ENCODE results near the gene SRCAP. TPM values are rescaled to one million over a fixed set of nuclear protein-coding genes. Genes with fewer than 3 reads are reported as not detected.

SRCAP gene
- total RNA-seq, 5 donors from 2014 or later (not counting 1 experiment from before 2014, with no cell fraction given) = 82.8 to 124 (median 114) TPM

- Mint-ChIP-seq H3K36me3 (peaks cover 26% of the 10 kb centered on the region), H3K27me3 (no peaks in the 10 kb centered on the region), H3K4me1 (peaks cover 19 to 27% (median 24%) of the 10 kb centered on the region in 3 donors), H3K4me3 (peak within 1 kb of the TSS; percentile 90 to 92 (median 91)), H3K9me3 (no peaks in the 10 kb centered on the region), H3K27ac (peak within 1 kb of the TSS; percentile 83 to 87)
- peak; percentile 97 to 98 (median 98) for ATAC-seq (replicated peaks in 1 of 4)
- ChIA-PET POLR2A (interaction anchor here (0.6 to 1.0 kb wide), 4 partner anchors 11 to 288 kb away, joined by 3 to 6 read pairs (median 4); no protein-coding TSS in a partner anchor), CTCF (interaction anchor here in 1 of 2 donors (1.0 kb wide), 3 partner anchors 12 to 318 kb away, joined by 3 to 5 read pairs (median 3); partner anchors contain the start of gene DCTPP1)
- peaks cover 8 to 29% of the 10 kb centered on the region in 2 donors for H3K36me3 ChIP-seq (ENCODE audit: control insufficient read depth in 2 of 2, extremely low read depth in 1 of 2, insufficient read depth in 1 of 2, low read length in 1 of 2)
- peak; percentile 88 to 98 (median 93) for DNase-seq
- WGBS (ENCODE audit: insufficient coverage) = 3% methylated on average over 55 of the region's 60 CpGs
- no peaks in the 10 kb centered on the region for H3K27me3 ChIP-seq (replicated peaks in 1 of 2; ENCODE audit: control insufficient read depth in 2 of 2, extremely low read depth in 1 of 2, insufficient read depth in 2 of 2, low read length in 1 of 2)
- peak within 1 kb of the TSS; percentile 74 for H3K4me3 ChIP-seq (ENCODE audit: control insufficient read depth in 1 of 2, extremely low read depth in 1 of 2, low read length in 1 of 2)
- no peaks in the 10 kb centered on the region for H3K9me3 ChIP-seq
- H3K4me1 ChIP-seq (ENCODE audit: control insufficient read depth in 1 of 2, extremely low read depth in 1 of 2, insufficient read depth in 2 of 2, low read length in 2 of 2) = peaks cover 0 to 18% of the 10 kb centered on the region in 2 experiments
- peak within 1 kb of the TSS; percentile 79 for H3K27ac ChIP-seq (ENCODE audit: low read length)
Observed at GRCh38 chr16:30747799-30748633, 49.0 kb downstream of the SRCAP start, which contains the start of gene PHKG2. Gene PHKG2 (plus strand): TSS chr16:30748425. CDS start chr16:30748821, 396 bp downstream.

DNA sequence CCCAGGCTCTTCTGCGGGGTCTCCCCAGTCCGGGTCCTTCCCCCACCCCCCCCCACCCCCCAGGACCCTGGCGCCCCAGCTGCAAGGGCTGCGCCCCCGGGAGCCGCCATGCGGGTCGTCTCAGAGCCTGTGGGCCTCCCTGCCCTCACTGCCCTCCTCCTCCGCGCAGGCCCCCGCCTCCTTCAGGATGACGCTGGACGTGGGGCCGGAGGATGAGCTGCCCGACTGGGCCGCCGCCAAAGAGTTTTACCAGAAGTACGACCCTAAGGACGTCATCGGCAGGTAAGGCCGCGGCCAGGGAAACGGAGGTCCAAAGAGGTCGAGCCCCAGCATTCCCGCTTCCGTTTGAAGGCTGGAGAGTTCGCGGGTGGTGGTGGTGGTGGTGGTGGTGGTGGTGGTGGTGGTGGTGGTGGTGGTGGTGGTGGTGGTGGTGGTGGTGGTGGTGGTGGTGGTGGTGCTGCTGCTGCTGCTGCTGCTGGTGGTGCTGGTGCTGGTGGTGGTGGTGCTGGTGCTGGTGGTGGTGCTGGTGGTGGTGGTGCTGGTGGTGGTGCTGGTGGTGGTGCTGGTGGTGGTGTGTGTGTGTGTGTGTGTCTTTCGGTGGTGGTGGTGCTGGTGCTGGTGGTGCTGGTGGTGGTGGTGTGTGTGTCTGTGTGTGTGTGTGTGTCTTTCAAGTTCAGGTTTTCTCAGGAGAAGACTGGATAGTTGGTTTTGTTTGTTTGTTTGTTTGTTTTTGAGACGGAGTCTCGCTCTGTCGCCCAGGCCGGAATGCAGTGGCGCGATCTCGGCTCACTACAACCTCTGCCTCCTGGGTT is 49.9 kb downstream of the SRCAP start:
- Mint-ChIP-seq H3K4me1 (peaks cover 19 to 27% (median 24%) of the 10 kb centered on the region in 3 donors), H3K27ac (peak overlapping the region; percentile 71 to 79), H3K36me3 (peaks cover 28% of the 10 kb centered on the region), H3K9me3 (no peaks in the 10 kb centered on the region), H3K4me3 (peak overlapping the region; percentile 90 to 92 (median 91)), H3K27me3 (no peaks in the 10 kb centered on the region)
- Histone ChIP-seq H3K36me3 (ENCODE audit: control insufficient read depth in 2 of 2, extremely low read depth in 1 of 2, insufficient read depth in 1 of 2, low read length in 1 of 2) (peaks cover 4 to 34% of the 10 kb centered on the region in 2 donors), H3K27me3 (replicated peaks in 1 of 2; ENCODE audit: control insufficient read depth in 2 of 2, extremely low read depth in 1 of 2, insufficient read depth in 2 of 2, low read length in 1 of 2) (no peaks in the 10 kb centered on the region), H3K27ac (ENCODE audit: low read length) (no peak overlapping the region), H3K9me3 (no peaks in the 10 kb centered on the region), H3K4me3 (ENCODE audit: control insufficient read depth in 1 of 2, extremely low read depth in 1 of 2, low read length in 1 of 2) (peak overlapping the region; percentile 44 to 74), H3K4me1 (ENCODE audit: control insufficient read depth in 1 of 2, extremely low read depth in 1 of 2, insufficient read depth in 2 of 2, low read length in 2 of 2) (peaks cover 0 to 18% of the 10 kb centered on the region in 2 experiments)
- POLR2A ChIA-PET = interaction anchor here (0.6 to 1.0 kb wide), 3 partner anchors 12 to 288 kb away, joined by 3 to 6 read pairs (median 4); no protein-coding TSS in a partner anchor
- CTCF ChIA-PET = interaction anchor here in 1 of 2 donors (1.0 kb wide), 2 partner anchors 11 to 96 kb away, joined by 3 to 5 read pairs; no protein-coding TSS in a partner anchor
- DNase-seq (peak in 8 of 35 experiments; percentile 8 to 39 (median 20)), ATAC-seq (replicated peaks in 1 of 4) (peak; percentile 4 to 8 (median 5))
- 11% methylated on average over 22 of the region's 36 CpGs for WGBS (ENCODE audit: insufficient coverage)

GRCh38 chr16:30750201-30750600 is 51.2 kb downstream of the SRCAP start:
- Histone ChIP-seq H3K9me3 (no peaks in the 10 kb centered on the region), H3K27me3 (replicated peaks in 1 of 2; ENCODE audit: control insufficient read depth in 2 of 2, extremely low read depth in 1 of 2, insufficient read depth in 2 of 2, low read length in 1 of 2) (no peaks in the 10 kb centered on the region), H3K4me3 (ENCODE audit: control insufficient read depth in 1 of 2, extremely low read depth in 1 of 2, low read length in 1 of 2) (no peak overlapping the region), H3K4me1 (ENCODE audit: control insufficient read depth in 1 of 2, extremely low read depth in 1 of 2, insufficient read depth in 2 of 2, low read length in 2 of 2) (peaks cover 0 to 18% of the 10 kb centered on the region in 2 experiments), H3K36me3 (ENCODE audit: control insufficient read depth in 2 of 2, extremely low read depth in 1 of 2, insufficient read depth in 1 of 2, low read length in 1 of 2) (peaks cover 3 to 42% of the 10 kb centered on the region in 2 donors), H3K27ac (ENCODE audit: low read length) (no peak overlapping the region)
- H3K4me3 Mint-ChIP-seq = peak overlapping the region in 2 of 3 donors; percentile 75 to 82
- CTCF ChIA-PET = interaction anchor here in 1 of 2 donors (0.6 kb wide), 1 partner anchor 173 kb away, joined by 3 read pairs; the partner anchor contains the start of gene FBXL19
- H3K27ac Mint-ChIP-seq = peak overlapping the region in 1 of 2 donors; percentile 39
- H3K36me3 Mint-ChIP-seq = peaks cover 29% of the 10 kb centered on the region
- ATAC-seq (replicated peaks in 1 of 4) (no peak), DNase-seq (no peak)
- POLR2A ChIA-PET = no interaction called here
- H3K9me3 Mint-ChIP-seq = no peaks in the 10 kb centered on the region
- 100% methylated on average over 4 of the region's 4 CpGs for WGBS (ENCODE audit: insufficient coverage)
- no peaks in the 10 kb centered on the region for H3K27me3 Mint-ChIP-seq
- H3K4me1 Mint-ChIP-seq = peaks cover 19 to 24% (median 23%) of the 10 kb centered on the region in 3 donors

- no peak for DNase-seq
- Histone ChIP-seq H3K9me3 (no peaks in the 10 kb centered on the region), H3K4me1 (ENCODE audit: control insufficient read depth in 1 of 2, extremely low read depth in 1 of 2, insufficient read depth in 2 of 2, low read length in 2 of 2) (peaks cover 0 to 18% of the 10 kb centered on the region in 2 experiments), H3K27ac (ENCODE audit: low read length) (no peak overlapping the region), H3K4me3 (ENCODE audit: control insufficient read depth in 1 of 2, extremely low read depth in 1 of 2, low read length in 1 of 2) (no peak overlapping the region), H3K36me3 (ENCODE audit: control insufficient read depth in 2 of 2, extremely low read depth in 1 of 2, insufficient read depth in 1 of 2, low read length in 1 of 2) (peaks cover 5 to 45% of the 10 kb centered on the region in 2 donors), H3K27me3 (replicated peaks in 1 of 2; ENCODE audit: control insufficient read depth in 2 of 2, extremely low read depth in 1 of 2, insufficient read depth in 2 of 2, low read length in 1 of 2) (no peaks in the 10 kb centered on the region)
- Mint-ChIP-seq H3K27ac (no peak overlapping the region), H3K4me3 (peak overlapping the region in 1 of 3 donors; percentile 13), H3K9me3 (no peaks in the 10 kb centered on the region), H3K4me1 (peaks cover 19 to 24% (median 22%) of the 10 kb centered on the region in 3 donors), H3K36me3 (peaks cover 34% of the 10 kb centered on the region), H3K27me3 (no peaks in the 10 kb centered on the region)
- ChIA-PET CTCF (no interaction called here), POLR2A (no interaction called here)
- ATAC-seq (replicated peaks in 1 of 4) = no peak
- 96% methylated on average over 20 of the region's 20 CpGs for WGBS (ENCODE audit: insufficient coverage)
Observed at GRCh38 chr16:30750876-30751465, 52.0 kb downstream of the SRCAP start.

- no peak overlapping the region for H3K4me3 Mint-ChIP-seq
- H3K27ac Mint-ChIP-seq = no peak overlapping the region
- H3K4me3 ChIP-seq (ENCODE audit: control insufficient read depth in 1 of 2, extremely low read depth in 1 of 2, low read length in 1 of 2) = no peak overlapping the region
- no peak for ATAC-seq (replicated peaks in 1 of 4)
- H3K36me3 Mint-ChIP-seq = peaks cover 38% of the 10 kb centered on the region
- peaks cover 7 to 13% (median 11%) of the 10 kb centered on the region in 3 donors for H3K4me1 Mint-ChIP-seq
- H3K36me3 ChIP-seq (ENCODE audit: control insufficient read depth in 2 of 2, extremely low read depth in 1 of 2, insufficient read depth in 1 of 2, low read length in 1 of 2) = peaks cover 9 to 57% of the 10 kb centered on the region in 2 donors
- 94% methylated on average over 4 of the region's 4 CpGs for WGBS (ENCODE audit: insufficient coverage)
- H3K9me3 Mint-ChIP-seq = no peaks in the 10 kb centered on the region
- H3K27me3 ChIP-seq (replicated peaks in 1 of 2; ENCODE audit: control insufficient read depth in 2 of 2, extremely low read depth in 1 of 2, insufficient read depth in 2 of 2, low read length in 1 of 2) = no peaks in the 10 kb centered on the region
- peaks cover 0 to 11% of the 10 kb centered on the region in 2 experiments for H3K4me1 ChIP-seq (ENCODE audit: control insufficient read depth in 1 of 2, extremely low read depth in 1 of 2, insufficient read depth in 2 of 2, low read length in 2 of 2)
- no peak for DNase-seq
- no peaks in the 10 kb centered on the region for H3K9me3 ChIP-seq
- ChIA-PET POLR2A (interaction anchor here in 1 of 2 donors (0.6 kb wide), 1 partner anchor 13 kb away, joined by 3 read pairs; no protein-coding TSS in a partner anchor), CTCF (no interaction called here)
- H3K27ac ChIP-seq (ENCODE audit: low read length) = no peak overlapping the region
- H3K27me3 Mint-ChIP-seq = no peaks in the 10 kb centered on the region
Observed at GRCh38 chr16:30753596-30753995, 54.6 kb downstream of the SRCAP start.
